Activated CD8-positive, alpha-beta memory T cell treated with anti-CD3 and anti-CD28 coated beads, Interleukin-2, amount 50 U/mL, for 4 hours (primary cell): ENCODE measurements around the gene MDN1.
"Not testable (repeated sequence)": the region's sequence is repeated elsewhere in the genome, so short reads cannot be mapped to it uniquely, and the experiment has no call there.

ENCODE experiments used
- DNase-seq: peaks from one replicate; pipeline ENCODE4 v3.0.0-alpha.2; 2020

The MDN1 gene, protein sequence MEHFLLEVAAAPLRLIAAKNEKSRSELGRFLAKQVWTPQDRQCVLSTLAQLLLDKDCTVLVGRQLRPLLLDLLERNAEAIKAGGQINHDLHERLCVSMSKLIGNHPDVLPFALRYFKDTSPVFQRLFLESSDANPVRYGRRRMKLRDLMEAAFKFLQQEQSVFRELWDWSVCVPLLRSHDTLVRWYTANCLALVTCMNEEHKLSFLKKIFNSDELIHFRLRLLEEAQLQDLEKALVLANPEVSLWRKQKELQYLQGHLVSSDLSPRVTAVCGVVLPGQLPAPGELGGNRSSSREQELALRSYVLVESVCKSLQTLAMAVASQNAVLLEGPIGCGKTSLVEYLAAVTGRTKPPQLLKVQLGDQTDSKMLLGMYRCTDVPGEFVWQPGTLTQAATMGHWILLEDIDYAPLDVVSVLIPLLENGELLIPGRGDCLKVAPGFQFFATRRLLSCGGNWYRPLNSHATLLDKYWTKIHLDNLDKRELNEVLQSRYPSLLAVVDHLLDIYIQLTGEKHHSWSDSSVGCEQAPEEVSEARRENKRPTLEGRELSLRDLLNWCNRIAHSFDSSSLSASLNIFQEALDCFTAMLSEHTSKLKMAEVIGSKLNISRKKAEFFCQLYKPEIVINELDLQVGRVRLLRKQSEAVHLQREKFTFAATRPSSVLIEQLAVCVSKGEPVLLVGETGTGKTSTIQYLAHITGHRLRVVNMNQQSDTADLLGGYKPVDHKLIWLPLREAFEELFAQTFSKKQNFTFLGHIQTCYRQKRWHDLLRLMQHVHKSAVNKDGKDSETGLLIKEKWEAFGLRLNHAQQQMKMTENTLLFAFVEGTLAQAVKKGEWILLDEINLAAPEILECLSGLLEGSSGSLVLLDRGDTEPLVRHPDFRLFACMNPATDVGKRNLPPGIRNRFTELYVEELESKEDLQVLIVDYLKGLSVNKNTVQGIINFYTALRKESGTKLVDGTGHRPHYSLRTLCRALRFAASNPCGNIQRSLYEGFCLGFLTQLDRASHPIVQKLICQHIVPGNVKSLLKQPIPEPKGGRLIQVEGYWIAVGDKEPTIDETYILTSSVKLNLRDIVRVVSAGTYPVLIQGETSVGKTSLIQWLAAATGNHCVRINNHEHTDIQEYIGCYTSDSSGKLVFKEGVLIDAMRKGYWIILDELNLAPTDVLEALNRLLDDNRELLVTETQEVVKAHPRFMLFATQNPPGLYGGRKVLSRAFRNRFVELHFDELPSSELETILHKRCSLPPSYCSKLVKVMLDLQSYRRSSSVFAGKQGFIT (N-terminal part only)

DNA sequence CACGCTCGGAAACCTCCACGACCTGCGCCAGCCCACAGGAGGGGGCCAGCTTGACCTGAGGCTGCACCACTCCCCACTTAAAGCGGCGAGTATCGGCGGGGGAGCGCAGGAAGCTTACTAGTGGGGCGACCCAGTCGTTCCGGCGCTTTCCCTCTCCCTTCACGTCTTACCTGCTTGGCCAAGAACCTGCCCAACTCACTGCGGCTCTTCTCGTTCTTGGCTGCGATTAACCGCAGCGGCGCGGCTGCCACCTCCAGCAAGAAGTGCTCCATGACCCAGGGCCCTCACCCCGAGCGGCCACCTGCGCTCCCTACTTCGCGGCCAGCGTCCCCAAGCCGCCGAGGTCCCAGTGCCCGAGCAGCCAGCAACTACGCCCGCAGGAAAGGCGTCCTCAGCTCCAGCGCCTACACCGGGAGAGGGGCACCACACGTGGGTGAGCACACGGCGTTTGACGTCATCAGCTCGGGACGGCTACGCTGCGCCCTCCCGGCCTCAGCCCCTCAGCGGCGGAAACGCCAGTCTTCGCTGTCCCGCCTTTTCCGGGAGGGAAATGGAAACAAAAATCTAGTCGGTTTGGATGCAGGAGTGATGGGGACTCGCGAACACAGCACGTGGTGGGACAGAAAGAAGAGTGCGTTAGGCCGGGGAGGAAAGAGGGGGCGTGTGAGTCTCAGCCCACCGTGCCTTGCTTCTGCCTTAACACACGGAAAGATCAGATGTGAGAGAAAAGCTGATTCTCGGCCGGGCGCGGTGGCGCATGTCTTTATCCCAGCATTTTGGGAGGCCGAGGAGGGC lies at the start of gene MDN1:
MDN1 (minus strand) TSS at position 459 of the 795 bp plus-strand sequence; CDS start at position 272, 187 bp downstream.
- DNase-seq: peak; percentile 87

DNA sequence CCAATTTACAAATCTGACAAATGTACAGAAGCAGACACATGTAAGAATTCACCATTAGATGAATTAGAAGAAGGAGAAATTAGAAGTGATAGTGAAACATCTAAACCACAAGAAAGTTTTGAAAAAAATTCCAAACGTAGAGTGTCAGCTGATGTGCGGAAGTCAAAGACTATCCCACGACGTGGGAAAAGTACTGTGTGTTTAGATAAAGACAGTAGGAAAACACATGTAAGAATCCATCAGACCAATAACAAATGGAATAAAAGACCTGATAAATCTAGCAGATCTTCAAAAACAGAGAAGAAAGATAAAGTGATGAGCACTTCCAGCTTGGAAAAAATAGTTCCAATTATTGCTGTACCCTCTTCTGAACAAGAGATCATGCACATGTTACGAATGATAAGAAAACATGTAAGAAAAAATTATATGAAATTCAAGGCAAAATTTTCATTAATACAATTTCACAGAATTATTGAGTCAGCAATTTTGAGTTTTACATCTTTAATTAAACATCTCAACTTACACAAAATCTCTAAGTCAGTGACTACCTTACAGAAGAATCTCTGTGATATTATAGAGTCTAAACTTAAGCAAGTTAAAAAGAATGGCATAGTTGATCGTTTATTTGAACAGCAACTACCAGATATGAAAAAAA lies 46.6 kb upstream of the MDN1 start:
- DNase-seq: no peak

DNA sequence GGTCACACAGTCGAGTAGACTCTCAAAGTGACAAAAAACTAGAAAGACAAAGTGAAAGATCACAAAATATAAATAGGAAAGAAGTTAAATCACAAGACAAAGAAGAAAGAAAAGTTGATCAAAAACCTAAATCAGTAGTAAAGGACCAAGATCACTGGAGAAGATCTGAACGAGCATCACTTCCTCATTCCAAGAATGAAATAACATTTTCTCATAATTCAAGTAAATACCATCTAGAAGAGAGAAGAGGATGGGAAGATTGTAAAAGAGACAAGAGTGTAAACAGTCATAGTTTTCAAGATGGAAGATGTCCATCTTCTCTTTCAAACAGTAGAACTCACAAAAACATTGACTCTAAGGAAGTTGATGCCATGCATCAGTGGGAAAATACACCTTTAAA lies 43.1 kb upstream of the MDN1 start:
- no peak for DNase-seq

DNA sequence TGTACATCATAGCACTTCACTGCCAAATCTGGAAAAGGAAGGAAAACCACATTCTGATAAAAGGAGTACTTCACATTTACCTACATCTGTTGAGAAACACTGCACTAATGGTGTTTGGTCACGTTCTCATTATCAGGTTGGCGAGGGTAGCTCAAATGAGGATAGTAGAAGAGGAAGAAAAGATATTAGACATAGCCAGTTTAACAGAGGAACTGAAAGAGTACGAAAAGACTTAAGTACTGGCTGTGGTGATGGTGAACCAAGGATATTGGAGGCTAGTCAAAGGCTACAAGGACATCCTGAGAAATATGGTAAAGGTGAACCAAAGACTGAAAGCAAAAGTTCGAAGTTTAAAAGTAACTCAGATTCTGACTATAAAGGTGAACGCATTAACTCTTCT lies 42.7 kb upstream of the MDN1 start:
- no peak for DNase-seq

DNA sequence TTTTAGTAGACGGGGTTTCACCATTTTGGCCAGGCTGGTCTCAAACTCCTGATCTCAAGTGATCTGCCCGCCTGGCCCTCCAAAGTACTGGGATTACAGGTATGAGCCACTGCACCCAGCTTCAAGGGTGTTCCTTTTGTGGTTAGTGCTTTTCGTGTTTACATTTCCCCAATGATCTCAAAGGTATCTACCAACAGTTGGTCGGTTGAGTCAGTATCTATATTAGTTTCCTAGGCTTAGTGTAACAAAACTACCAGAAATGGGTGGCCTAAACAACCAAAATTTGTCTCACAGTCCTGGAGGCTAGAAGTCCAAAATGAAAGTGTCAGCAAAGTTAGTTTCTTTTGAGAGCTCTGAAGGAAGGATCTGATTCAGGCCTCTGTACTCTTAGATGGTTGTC lies 40.1 kb upstream of the MDN1 start:
- DNase-seq: no peak

DNA sequence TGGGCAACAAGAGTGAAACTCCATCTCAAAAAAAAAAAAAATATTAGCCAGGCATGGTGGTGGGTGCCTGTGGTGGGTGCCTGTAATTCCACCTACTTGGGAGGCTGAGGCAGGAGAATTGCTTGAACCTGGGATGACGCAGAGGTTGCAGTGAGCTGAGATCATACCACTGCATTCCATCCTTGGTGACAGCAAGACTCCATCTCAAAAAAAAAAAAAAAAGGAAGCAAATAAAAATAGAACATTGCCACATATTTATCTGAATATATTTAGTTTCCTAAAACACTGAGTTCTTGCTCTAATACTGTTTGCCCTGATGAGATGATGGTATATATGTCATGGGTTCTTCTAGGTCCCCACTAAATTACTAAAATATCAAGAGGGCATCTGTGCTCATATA lies 38.4 kb upstream of the MDN1 start:
- DNase-seq: no peak

DNA sequence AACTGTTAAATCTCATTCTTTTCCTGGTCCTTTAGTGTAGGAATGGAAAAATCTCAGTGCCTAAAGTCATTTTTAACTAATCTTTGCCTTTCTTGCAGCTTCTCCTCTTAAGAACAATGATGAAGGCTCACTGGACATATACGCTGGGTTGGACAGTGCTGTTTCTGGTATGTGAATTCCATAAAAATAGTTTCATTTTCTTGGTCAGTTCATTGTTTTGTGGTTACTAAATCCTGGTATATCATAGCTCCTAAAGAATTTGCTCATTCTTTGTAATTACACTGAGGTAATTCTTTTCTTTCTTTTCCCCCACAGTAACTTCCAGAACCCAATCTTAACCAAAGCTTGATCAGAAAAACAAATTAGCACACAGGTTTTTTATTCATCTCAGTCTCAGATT lies 33.5 kb upstream of the MDN1 start:
- no peak for DNase-seq

DNA sequence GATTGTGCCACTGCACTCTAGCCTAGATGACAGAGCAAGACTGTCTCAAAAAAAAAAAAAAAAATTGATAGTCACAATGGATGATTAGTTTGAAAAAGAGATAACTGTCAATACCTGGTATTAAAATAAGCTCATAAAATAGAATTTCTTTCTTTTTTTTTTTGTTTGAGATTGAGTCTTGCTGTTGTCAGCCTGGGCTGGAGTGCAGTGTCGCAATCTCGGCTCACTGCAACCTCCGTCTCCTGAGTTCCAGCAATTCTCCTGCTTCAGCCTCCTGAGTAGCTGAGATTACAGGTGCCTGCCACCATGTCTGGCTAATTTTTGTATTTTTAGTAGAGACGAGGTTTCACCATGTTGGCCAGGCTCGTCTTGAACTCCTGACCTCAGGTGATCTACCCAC lies 27.9 kb upstream of the MDN1 start:
- not testable (repeated sequence) for DNase-seq

DNA sequence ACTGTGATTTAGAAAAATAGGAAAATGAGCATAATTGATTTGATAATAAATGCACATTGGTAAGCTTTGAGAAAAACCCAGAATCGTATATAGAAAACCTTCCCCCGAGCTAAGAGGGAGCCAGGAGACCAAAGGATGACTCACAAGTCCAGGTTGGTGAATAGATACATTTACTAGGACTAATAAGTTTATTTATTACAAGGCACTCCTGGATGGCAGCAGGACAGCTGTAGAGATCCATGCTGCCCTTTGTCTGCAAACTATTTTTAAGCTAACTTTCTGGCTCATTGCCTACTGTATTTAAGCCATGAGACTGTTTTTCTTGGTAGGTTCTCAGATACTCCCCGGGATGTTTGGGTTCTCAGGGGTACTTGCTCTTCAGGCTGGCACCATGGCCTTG lies 23.5 kb upstream of the MDN1 start:
- no peak for DNase-seq

DNA sequence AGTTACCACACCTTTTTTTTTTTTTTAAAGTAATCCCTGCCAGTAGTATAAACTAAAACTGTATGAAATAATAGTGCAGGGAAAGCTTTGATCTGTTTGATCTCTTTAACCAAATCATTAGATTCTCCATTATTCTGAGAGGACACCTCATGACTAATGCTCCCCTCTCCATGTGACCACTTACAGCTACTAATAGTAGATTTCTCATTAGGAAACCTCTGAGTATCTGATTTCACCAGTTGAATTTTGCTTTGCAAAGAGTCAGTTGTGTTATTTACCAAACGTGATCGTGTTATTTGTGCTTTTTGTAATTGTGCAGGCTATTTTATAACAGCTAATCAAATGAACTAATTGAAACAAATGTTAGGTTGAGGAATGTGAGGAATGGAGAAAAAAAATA lies 22.6 kb upstream of the MDN1 start:
- DNase-seq: no peak

DNA sequence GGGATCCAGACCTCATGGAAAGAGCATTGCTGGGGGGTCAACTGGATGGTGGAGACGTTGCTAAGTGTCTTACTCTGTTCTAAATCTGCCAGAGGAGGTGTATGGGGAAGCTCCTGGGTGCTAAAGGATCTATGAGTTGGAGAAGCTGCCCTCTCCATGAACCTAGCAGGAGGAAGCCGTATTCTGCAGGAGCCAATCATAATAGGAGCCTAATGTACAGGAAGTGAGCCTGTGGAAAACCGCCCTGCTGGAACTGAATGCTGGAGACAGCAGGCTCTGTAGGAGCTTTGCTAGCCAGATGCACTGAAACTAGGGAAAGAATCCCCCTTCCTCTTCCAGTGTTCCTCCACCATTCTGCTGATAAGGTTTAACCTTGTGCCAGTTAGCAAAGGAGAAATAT lies 20.9 kb upstream of the MDN1 start:
- no peak for DNase-seq

DNA sequence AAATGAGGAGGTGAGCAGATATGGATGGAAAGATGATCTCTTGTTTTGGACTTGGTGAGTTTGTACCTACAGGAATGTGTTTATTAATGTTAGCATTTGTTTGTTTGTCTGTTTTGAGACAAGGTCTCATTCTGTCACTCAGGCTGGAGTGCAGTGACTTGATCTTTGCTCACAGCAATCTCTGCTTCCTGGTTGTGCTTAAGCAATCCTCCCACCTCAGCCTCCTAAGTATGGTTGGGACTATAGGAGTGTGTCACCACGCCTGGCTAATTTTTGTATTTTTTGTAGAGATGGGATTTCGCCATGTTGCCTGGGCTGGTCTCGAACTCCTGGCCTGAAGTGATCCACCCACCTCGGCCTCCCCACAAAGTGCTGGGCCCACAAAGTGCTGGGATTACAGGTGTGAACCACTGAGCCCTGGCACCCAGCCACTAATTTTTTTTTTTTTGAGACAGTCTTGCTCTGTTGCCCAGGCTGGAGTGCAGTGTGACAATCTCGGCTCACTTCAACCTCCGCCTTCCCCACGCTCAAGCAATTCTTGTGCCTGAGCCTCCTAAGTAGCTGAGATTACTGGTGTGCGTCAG lies 17.1 kb upstream of the MDN1 start:
- DNase-seq: no peak

DNA sequence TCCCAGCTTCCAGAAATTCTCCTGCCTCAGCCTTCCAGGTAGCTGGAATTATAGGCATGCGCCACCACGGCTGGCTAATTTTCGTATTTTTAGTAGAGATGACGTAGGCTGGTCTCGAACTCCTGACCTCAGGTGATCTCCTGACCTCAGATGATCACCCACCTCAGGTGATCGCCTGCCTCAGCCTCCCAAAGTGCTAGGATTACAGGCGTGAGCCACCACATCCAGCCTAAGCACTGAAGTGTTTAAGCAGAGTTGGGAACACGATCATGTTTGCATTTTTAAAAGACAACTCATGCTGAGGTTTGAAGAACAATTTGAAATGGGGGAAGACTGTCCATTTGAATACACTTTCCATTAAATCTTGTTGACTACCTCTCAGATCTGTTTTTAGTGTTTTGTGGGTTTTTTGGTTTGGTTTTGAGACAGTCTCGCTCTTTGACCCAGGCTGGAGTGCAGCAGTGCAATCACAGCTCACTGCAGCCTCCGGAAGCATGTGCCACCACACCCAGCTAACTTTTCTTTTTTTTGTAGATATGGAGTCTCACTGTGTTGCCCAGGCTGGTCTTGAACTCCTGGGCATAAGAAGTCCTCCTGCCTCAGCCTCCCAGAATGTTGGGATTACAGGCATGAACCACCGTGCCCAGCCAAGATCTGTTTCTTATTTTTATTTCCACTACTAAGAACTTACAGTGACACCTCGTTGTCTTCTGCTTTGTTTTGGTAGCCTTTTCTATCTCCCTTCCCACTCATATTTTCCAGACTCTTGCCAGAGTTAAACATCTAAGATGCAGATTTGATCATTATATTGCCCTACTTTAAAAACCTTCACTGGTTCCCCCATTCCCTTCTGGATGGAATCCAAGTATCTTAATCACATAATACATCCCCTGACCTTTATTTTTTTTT lies 15.5 kb upstream of the MDN1 start:
- DNase-seq: peak; percentile 27

DNA sequence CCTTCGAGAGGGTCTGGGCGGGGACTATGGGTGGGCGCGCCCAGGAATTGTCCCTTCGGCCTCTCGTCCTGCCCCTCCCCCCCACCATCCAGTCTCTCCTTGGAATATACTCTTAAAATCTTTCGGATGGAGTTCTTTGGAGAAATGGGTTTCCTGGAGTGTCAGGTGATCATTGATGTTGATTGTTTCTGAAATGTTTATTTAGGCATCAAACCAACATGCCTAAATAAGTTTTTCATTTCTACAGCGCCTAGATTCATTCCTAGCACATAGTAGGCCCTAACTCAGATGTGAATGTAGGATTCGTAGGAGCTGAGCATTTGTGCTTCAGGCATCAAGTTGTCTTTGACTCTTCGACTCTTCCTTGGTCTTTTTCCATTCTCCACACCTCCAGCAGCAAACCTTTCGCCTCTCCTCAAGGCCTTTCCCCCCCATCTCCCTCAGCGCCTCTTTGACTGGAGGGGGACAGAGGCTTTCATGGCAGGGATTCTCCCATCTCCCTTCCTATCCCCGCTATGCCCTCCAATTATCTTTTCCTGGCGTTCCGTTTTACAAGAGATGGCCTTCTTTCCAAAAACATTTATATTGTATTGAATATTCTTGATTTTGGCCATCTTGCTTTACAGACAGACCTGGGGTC lies 10.7 kb upstream of the MDN1 start:
- DNase-seq: no peak

DNA sequence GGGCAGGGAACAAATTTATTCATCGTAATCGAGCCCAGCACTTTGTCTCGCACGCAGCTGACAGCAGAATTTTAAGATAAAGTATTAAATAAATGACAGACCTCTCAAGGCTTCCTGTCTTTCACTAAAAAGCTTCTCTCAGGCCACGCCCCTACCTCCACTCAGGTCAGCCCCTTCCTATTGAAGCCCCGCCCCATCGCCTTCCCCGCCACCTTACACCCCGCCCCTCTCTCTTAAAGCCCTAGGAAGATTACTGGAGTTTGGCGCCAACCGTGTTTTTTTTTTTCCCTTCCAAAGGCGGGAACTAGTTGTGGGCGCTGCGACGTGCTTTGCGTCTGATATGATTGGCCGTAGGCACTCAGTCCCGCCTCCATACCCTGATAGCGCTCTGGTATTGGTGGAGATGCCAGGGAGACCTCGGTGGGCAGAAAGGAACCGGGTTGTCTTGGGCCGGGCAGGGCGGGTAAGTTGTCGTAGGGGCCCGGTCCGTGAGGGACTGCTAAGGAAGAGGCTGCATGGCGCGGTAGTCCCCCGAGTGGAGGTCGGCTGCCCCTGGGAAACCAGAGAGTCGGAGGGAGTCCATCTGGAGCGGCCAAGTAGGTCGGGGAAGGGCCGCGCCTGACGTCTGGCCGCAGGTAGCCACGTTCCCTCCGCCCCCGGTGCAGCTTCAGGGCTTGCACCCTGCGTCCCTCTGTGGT lies 10.0 kb upstream of the MDN1 start, which contains the start of gene CASP8AP2:
CASP8AP2 (plus strand) TSS at position 409 of the 698 bp plus-strand sequence.
- DNase-seq: peak; percentile 92

DNA sequence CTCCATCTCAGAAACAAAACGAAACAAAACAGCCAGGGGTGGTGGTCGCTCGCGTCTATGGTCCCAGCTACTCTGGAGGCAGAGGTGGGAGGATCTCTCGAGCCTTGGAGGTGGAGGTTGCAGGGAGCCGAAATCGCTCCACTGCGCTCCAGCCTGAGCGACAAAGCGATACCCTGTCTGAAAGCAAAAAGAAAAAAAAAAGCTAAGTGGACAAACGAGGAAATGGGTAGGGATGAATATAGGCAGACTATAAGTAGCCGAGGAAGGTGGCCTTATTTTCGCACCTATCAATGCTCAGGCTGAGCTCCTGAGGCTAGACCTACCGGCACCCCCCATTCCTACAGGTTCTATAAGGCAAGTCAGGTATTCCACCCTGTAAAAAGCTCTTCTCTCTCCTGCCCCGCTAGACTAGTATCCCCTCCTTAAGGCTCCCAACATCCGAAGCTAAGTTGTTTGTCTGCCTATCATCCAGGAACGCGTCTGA lies 9.4 kb upstream of the MDN1 start:
- no peak for DNase-seq

DNA sequence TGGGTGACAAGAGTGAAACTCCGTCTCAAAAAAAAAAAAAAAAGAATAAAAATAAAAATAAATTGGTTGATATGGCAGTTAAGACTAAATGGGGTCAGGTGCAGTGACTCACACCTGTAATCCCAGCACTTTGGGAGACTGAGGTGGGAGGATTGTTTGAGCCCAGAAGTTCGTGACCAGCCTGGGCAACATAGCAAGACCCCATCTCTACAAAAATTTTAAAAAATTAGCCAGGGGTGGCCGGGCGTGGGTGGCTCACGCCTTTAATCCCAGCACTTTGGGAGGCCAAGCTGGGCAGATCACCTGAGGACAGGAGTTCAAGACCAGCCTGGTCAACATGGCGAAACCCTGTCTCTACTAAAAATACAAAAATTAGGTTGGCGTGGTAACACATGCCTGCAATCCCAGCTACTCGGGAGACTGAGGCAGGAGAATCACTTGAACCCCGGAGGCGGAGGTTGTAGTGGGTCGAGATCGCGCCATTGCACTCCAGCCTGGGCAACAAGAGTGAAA lies 8.9 kb upstream of the MDN1 start:
- not testable (repeated sequence) for DNase-seq

DNA sequence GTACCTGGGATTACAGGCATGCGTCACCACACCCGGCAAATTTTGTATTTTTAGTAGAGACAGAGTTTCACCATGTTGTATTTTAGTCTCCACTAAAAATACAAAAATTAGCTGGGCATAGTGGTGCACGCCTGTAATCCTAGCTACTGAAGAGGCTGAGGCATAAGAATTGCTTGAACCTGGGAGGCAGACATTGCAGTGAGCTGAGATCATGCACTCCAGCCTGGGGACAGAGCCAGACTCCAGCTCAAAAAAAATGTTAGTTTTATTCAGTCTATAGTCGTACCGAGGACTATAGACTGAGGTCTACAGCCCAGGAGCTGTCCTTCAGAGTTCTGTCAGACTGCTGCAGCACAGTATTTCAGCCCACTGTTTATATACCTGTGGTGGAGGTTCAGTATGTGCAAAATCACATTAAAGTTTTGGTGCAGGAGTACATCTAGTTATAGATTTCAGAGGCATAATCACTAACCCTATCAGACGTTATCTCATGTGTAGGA lies 6.5 kb upstream of the MDN1 start:
- DNase-seq: no peak

DNA sequence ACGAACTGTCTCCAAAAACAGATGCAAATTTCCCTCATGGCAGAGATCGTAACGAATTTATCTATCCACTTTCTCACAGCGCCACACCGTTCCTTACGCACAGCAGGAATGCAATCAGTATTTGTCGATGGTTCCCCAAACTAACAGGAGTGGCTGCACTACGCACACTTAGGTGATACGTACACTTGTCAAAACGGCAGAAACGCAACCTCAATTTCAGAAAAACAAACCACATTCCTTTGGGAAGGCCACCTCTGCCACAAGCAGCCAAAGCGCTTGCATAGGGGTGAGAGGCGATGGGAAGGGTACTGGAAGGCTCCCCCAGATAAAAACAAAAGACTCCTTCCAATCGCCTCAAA lies 638 bp downstream of the MDN1 start:
- DNase-seq: no peak
